Progenitor cell of endocrine pancreas (in vitro differentiated cells): ENCODE results near the gene TMA7B. TPM values are rescaled to one million over a fixed set of nuclear protein-coding genes. Genes with fewer than 3 reads are reported as not detected.

Experiments
- DNase-seq: peaks from one replicate; pipeline ENCODE4 v3.0.0; 2021; ENCODE audit warnings: low spot score; ENCODE audit not compliant: unreplicated experiment
- H3K27ac Mint-ChIP-seq: 2 replicates; pipeline ENCODE4 v1.8.0; 2021; ENCODE audit warnings: mild to moderate bottlenecking, moderate library complexity, mixed read lengths
- H3K27me3 Mint-ChIP-seq: 2 replicates; pipeline ENCODE4 v1.8.0; 2021; ENCODE audit warnings: mixed read lengths
- H3K36me3 Mint-ChIP-seq: 2 replicates; pipeline ENCODE4 v1.8.0; 2022; ENCODE audit warnings: mixed read lengths; ENCODE audit not compliant: insufficient read depth
- H3K4me1 Mint-ChIP-seq: 2 replicates; pipeline ENCODE4 v1.8.0; 2021; ENCODE audit warnings: low read depth, mixed read lengths
- H3K4me3 Mint-ChIP-seq: 2 replicates; pipeline ENCODE4 v1.8.0; 2021; ENCODE audit warnings: low read depth, mild to moderate bottlenecking, moderate library complexity, mixed read lengths
- H3K9me3 Mint-ChIP-seq: 2 replicates; pipeline ENCODE4 v1.8.0; 2021; ENCODE audit warnings: low read depth, mixed read lengths
- CTCF ChIP-seq: fragments of 200-600 bp; sonication (generic); IDR thresholded peaks from one replicate; pipeline ENCODE4 v1.5.0; 2021; ENCODE audit warnings: antibody characterized with exemption, mild to moderate bottlenecking; ENCODE audit not compliant: unreplicated experiment
- total RNA-seq: library from RNA; stranded (reverse); gene quantifications from 2 replicates; pipeline ENCODE4 v1.2.1, GENCODE V29; 2021

Gene TMA7B
- total RNA-seq, 1 donor from 2014 or later, result not detected

- no peak for TF ChIP-seq CTCF
- Mint-ChIP-seq H3K27me3 (peaks cover 3% of the 10 kb centered on the region), H3K9me3 (peaks cover 5% of the 10 kb centered on the region), H3K36me3 (peaks cover 5% of the 10 kb centered on the region), H3K27ac (peak overlapping the region; percentile 49), H3K4me1 (peaks cover 42% of the 10 kb centered on the region), H3K4me3 (no peak overlapping the region)
- no peak for DNase-seq
Measured at GRCh38 chr22:40010746-40011145, 50.5 kb downstream of the TMA7B start.

Other genes starting within 250 kb of the TMA7B start
- not detected in 2 replicates for gene ENTHD1, start 66.6 kb upstream of the TMA7B start, total RNA-seq
- 0.58 and 0.60 TPM in 2 replicates for gene GRAP2, start 59.3 kb upstream of the TMA7B start, total RNA-seq
- gene FAM83F, start 34.6 kb downstream of the TMA7B start, total RNA-seq, result 19.8 and 21.3 TPM in 2 replicates
- gene TNRC6B, start 217.5 kb downstream of the TMA7B start, total RNA-seq, result 65.8 and 73.2 TPM in 2 replicates